Body of pancreas (tissue), 4 donors: ENCODE measurements around the gene GRPEL2.

Experiments
- CTCF ChIP-seq, 7 experiments: fragments of 450-650 bp in 4 of 7; fragments of 200-600 bp in 3 of 7; sonication (generic) in 3 of 7; IDR thresholded peaks; one replicate each; pipeline ENCODE4 v1.5.1; 2016 to 2019; ENCODE audit warnings: antibody characterized with exemption in 7 of 7
- POLR2A ChIP-seq, 3 donors: fragments of 450-650 bp; IDR thresholded peaks; one replicate each; pipeline ENCODE4 v1.6.1; 2016; ENCODE audit warnings: antibody characterized with exemption in 3 of 3, mild to moderate bottlenecking in 2 of 3

- no peak for TF ChIP-seq CTCF (IDR thresholded peaks at IDR 0.05)
- no peak for TF ChIP-seq POLR2A (IDR thresholded peaks at IDR 0.05)
Observed at GRCh38 chr5:149363358-149363757, 18.1 kb downstream of the GRPEL2 start.
